Epithelial cell of proximal tubule (primary cell): ENCODE results near the gene KANSL1. TPM values are rescaled to one million over a fixed set of nuclear protein-coding genes. Genes with fewer than 3 reads are reported as not detected.

Source experiments
- DNase-seq: peaks from one replicate; pipeline ENCODE4 v3.0.0-alpha.2; 2011; ENCODE audit warnings: low read depth
- H3K4me3 ChIP-seq: 2 replicates; pipeline ENCODE4 v1.5.1; 2011; ENCODE audit warnings: low read depth, mild to moderate bottlenecking, low read length
- total RNA-seq: library from RNA; depleted of rRNA; stranded (reverse); fragments of >200 nt; gene quantifications from 2 replicates; pipeline ENCODE4 v1.2.3, GENCODE V29; 2015
- TF ChIP-seq, protein P1 (sequence below): conservative IDR thresholded peaks from 2 replicates; pipeline ENCODE4 v1.5.1; 2012; ENCODE audit warnings: low read depth, mild to moderate bottlenecking, low read length

The KANSL1 gene
- total RNA-seq, 1 donor from 2014 or later: 33.2 TPM

GRCh38 chr17:46057366-46057765 is 135.9 kb downstream of the KANSL1 start:
- no peak for DNase-seq
- no peak overlapping the region for H3K4me3 ChIP-seq
- TF ChIP-seq, protein P1, sequence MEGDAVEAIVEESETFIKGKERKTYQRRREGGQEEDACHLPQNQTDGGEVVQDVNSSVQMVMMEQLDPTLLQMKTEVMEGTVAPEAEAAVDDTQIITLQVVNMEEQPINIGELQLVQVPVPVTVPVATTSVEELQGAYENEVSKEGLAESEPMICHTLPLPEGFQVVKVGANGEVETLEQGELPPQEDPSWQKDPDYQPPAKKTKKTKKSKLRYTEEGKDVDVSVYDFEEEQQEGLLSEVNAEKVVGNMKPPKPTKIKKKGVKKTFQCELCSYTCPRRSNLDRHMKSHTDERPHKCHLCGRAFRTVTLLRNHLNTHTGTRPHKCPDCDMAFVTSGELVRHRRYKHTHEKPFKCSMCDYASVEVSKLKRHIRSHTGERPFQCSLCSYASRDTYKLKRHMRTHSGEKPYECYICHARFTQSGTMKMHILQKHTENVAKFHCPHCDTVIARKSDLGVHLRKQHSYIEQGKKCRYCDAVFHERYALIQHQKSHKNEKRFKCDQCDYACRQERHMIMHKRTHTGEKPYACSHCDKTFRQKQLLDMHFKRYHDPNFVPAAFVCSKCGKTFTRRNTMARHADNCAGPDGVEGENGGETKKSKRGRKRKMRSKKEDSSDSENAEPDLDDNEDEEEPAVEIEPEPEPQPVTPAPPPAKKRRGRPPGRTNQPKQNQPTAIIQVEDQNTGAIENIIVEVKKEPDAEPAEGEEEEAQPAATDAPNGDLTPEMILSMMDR: no peak

DNA sequence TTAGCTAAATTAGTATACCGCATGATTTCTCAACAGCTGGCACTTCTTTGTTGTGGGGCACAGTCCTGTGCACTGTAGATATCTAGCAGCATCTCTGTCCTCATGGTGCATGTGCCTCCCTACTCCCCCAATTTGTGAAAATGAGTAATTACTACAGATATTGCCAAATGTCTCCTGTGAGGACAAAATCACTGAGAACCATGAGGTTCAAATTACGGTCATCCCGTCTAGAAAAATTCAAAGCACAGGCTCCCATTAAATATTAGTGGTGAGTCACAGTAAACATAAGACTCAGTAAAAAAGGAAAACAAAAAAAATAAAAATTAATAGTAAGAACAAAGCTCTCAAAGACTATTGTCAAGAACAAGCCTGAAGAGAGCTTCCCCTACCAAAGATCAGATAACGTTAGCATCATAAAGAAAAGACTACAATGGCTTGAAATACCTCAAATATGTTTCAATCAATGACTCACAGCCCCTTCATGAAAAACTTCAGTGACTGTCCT is 136.4 kb downstream of the KANSL1 start:
- TF ChIP-seq, protein P1: no peak
- DNase-seq: no peak
- H3K4me3 ChIP-seq: no peak overlapping the region

GRCh38 chr17:46053911-46054534 is 139.2 kb downstream of the KANSL1 start:
- H3K4me3 ChIP-seq: no peak overlapping the region
- no peak for DNase-seq
- TF ChIP-seq, protein P1: no peak

DNA sequence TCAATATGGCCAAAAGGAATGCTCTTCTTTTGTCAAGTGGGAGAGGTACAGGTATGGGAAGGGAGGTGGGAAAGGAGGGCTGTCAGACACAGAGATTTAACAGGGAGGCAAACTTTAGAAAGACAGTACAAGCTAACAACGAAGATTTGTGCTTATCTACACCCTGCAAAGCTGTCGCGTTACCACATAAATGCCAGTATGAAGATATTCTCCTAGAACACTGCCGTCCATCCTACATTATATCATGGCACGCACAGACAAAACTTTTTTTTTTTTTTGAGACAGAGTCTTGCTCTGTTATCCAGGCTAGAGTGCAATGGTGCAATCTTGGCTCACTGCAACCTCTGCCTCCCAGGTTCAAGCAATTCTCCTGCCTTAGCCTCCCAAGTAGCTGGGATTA is 143.6 kb downstream of the KANSL1 start:
- TF ChIP-seq, protein P1: no peak
- H3K4me3 ChIP-seq: no peak overlapping the region
- no peak for DNase-seq

DNA sequence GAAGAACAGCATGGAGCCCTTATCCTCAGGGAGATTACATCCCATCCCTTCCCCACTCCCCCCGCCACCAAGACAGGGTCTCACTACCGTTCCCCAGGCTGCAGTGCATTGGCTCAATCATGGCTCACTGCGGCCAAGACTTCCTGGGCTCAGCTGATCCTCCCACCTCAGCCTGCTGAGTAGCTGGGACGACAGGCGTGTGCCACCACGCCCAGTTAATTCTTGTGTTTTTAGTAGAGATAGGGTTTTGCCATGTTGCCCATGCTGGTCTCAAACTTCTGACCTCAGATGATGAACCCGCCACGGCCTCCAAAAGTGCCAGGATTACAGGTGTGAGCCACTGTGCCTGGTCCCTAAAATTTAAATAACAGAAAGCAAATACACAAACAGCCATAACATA is 145.4 kb downstream of the KANSL1 start:
- H3K4me3 ChIP-seq: no peak overlapping the region
- DNase-seq: no peak
- TF ChIP-seq, protein P1: no peak

DNA sequence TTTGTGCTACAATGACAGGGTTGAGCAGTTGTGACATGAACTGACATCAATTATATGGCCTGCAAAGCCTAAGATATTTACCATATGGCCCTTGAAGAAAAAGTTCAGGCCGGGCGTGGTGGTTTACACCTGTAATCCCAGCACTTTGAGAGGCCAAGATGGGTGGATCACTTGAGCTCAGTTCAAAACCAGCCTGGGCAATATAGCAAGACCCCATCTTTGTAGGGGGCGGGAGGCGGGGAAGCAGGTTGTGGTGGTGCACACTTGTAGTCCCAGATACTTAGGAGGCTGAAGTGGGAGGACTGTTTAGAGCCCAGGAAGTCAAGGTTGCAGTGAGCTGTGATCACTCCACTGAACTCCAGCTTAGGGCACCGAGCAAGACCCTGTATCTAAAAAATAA is 145.8 kb downstream of the KANSL1 start:
- no peak overlapping the region for H3K4me3 ChIP-seq
- TF ChIP-seq, protein P1: no peak
- no peak for DNase-seq

DNA sequence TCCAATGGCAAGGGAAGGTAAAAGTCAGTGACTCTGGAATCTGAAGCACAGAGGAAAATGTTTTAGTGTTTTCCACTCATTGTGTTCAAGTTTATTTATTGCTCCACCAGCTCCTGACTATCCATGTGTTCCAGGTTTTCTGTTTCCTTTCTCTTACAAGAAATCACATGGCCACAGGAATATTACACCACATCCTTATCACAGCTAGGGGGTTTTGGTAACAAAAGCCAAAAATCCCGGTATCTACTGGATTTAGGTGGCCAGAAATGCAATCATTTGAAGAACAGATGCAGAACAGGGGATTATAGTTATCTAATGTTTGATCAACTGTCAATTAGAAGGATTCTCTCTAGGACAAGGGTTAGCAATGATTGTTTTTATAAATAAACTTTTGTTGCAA is 146.3 kb downstream of the KANSL1 start:
- TF ChIP-seq, protein P1: no peak
- no peak overlapping the region for H3K4me3 ChIP-seq
- no peak for DNase-seq
